Spinal cord (tissue), 10 donors: ENCODE data around the gene ACTR5. TPM values are rescaled to one million over a fixed set of nuclear protein-coding genes. Genes with fewer than 3 reads are reported as not detected.
A peak's percentile ranks its signal among the peaks of the same experiment; 100 is the strongest.

Experiments
- DNase-seq, 6 donors: peaks; one replicate each; pipeline versions ENCODE4 v3.0.0 to v3.0.0-alpha.2; 2013 to 2015; ENCODE audit warnings: low spot score in 6 of 6, low read depth in 4 of 6
- H3K27ac ChIP-seq: one replicate; pipeline ENCODE4 v1.5.1; 2013; ENCODE audit warnings: low read depth, low read length, control low read depth
- H3K27me3 ChIP-seq: one replicate; pipeline ENCODE4 v1.6.1; 2013; ENCODE audit warnings: low read length; ENCODE audit not compliant: control insufficient read depth, insufficient read depth
- H3K36me3 ChIP-seq: one replicate; pipeline ENCODE4 v1.6.1; 2013; ENCODE audit warnings: low read length; ENCODE audit not compliant: control insufficient read depth, insufficient read depth
- H3K4me1 ChIP-seq: one replicate; pipeline ENCODE4 v1.6.1; 2013; ENCODE audit warnings: low read length; ENCODE audit not compliant: control insufficient read depth, insufficient read depth
- H3K4me3 ChIP-seq: one replicate; pipeline ENCODE4 v1.5.1; 2013; ENCODE audit warnings: low read depth, low read length, control low read depth
- H3K9me3 ChIP-seq: one replicate; pipeline ENCODE4 v1.6.1; 2013; ENCODE audit warnings: low read length; ENCODE audit not compliant: control insufficient read depth, insufficient read depth
- WGBS: methylation state at CpG from one replicate; pipeline ENCODE4 v1.1.5; 2013; ENCODE audit warnings: missing lambda C conversion rate; ENCODE audit not compliant: insufficient coverage; 5-methylcytosine and 5-hydroxymethylcytosine counted together
- long read RNA-seq, 4 donors: transcript quantifications; one replicate each; lab custom pipeline, GENCODE V29; 2026
- polyA plus RNA-seq, 2 donors: library from polyadenylated mRNA; unstranded; fragments of 120-200 nt; gene quantifications; one replicate each; pipeline ENCODE4 v1.2.1, GENCODE V29; 2013; ENCODE audit not compliant: insufficient read length in 2 of 2
- total RNA-seq, 2 donors: library from RNA; depleted of rRNA in 1 of 2; stranded (reverse); fragments of 120-200 nt in 1 of 2; fragments of >200 nt in 1 of 2; gene quantifications; one replicate each; pipeline versions ENCODE4 v1.2.3 to v1.2.4, GENCODE V29; 2013 to 2014
- donor health status: healthy.

ACTR5 gene
- total RNA-seq, result 1 to 10 TPM; 7.1 to 8.8 TPM
- polyA plus RNA-seq, result 10 to 100 TPM in 1 of 2 donors, 1 to 10 TPM in 1; 9.0 to 10.9 TPM
- long read RNA-seq, donor 1, partial matches to known transcripts, result 0 of 1 reads
- long read RNA-seq, donor 1, other reads (novel, unspliced or antisense), result 0 of 1 reads
- long read RNA-seq, donor 2, result 0 reads
- long read RNA-seq, donor 3, partial matches to known transcripts, result 0 of 1 reads
- long read RNA-seq, donor 3, other reads (novel, unspliced or antisense), result 0 of 1 reads
- long read RNA-seq, donor 4, partial matches to known transcripts, result 8 of 12 reads
- long read RNA-seq, donor 4, other reads (novel, unspliced or antisense), result 0 of 12 reads

DNA sequence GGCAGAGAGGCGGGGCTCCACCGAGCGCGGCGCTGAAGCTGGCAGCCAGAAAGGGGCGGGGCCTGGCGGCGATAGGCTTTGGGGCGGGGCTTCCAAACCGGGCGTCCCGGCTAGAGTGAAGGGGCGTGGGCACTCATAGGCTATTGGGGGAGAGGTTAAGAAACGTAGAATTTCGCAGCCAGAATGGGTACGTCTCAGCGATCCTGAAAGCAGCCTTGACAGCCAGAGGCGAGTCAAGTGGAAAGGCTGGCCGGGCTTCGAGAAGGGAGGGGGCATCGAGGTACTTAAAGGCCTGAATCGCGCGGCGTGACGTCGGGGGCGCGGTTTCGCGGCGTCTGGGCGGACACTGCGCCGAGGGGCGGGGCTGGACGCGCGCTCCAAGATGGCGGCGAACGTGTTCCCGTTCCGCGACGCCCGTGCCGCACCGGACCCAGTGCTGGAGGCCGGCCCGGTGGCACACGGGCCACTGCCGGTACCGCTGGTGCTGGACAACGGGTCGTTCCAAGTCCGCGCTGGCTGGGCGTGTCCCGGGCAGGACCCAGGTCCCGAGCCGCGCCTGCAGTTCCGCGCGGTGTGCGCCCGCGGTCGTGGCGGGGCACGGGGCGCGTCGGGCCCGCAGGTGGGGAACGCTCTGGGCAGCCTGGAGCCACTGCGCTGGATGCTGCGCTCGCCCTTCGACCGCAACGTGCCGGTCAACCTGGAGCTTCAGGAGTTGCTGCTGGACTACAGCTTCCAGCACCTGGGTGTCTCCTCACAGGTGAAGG, at the start of gene ACTR5:
Gene ACTR5 (plus strand): TSS at position 364 of the 764 bp plus-strand sequence. CDS start 19 bp downstream, at position 383.
- peak; percentile 76 to 97 (median 90) for DNase-seq
- Histone ChIP-seq H3K27me3 (no peaks in the 10 kb centered on the region), H3K36me3 (peaks cover 5% of the 10 kb centered on the region), H3K4me1 (peaks cover 9% of the 10 kb centered on the region), H3K27ac (peak within 1 kb of the TSS; percentile 92), H3K4me3 (peak within 1 kb of the TSS; percentile 71), H3K9me3 (no peaks in the 10 kb centered on the region)
- WGBS, result 0% methylated on average over 84 of the region's 84 CpGs

DNA sequence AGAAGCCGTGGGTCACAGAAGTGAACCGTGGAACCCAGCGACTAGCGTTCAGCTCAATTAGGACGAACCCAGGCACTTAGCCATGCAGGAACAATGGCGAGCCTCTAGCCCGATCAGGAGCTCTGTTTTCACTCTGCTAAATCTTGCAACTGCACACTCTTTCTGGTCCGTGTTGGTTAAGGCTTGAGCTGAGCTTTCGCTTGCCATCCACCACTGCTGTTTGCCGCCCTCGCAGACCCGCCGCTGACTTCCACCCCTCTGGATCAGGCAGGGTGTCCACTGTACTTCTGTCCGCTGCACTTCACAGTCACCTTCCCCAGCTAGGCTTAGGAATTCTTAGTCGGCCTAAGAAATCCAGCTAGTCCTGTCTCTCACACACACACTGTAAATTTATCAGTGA, 49.7 kb upstream of the ACTR5 start:
- WGBS, result 76% methylated on average over 15 of the region's 15 CpGs
- DNase-seq, result no peak
- H3K27ac ChIP-seq, result no peak overlapping the region
- peaks cover 10% of the 10 kb centered on the region for H3K4me1 ChIP-seq
- H3K9me3 ChIP-seq, result no peaks in the 10 kb centered on the region
- H3K4me3 ChIP-seq, result no peak overlapping the region
- H3K36me3 ChIP-seq, result no peaks in the 10 kb centered on the region
- H3K27me3 ChIP-seq, result peaks cover 14% of the 10 kb centered on the region

DNA sequence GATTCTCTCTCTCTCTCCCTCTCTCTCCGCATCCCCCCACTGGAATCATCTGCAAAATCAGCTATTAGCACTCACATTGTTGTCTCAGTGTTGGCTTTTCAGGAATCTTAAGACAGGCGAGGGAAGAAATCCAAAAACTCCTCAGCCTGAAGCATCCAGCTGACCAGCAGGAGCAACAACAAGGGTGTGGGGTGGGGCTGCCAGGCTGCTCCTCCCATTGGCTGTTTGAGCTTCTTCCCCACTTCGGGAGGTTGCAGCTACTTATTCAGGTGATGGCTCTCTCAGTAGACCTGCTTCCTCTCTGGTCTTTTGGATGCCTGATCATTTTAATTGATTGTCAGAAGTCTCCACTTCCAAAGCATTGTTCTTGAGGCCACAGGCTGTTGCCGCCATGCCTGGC, 48.1 kb upstream of the ACTR5 start:
- DNase-seq, result no peak
- 36% methylated on average over 3 of the region's 4 CpGs for WGBS
- peaks cover 14% of the 10 kb centered on the region for H3K27me3 ChIP-seq
- H3K4me1 ChIP-seq, result peaks cover 10% of the 10 kb centered on the region
- no peaks in the 10 kb centered on the region for H3K36me3 ChIP-seq
- H3K27ac ChIP-seq, result no peak overlapping the region
- H3K9me3 ChIP-seq, result no peaks in the 10 kb centered on the region
- H3K4me3 ChIP-seq, result no peak overlapping the region

DNA sequence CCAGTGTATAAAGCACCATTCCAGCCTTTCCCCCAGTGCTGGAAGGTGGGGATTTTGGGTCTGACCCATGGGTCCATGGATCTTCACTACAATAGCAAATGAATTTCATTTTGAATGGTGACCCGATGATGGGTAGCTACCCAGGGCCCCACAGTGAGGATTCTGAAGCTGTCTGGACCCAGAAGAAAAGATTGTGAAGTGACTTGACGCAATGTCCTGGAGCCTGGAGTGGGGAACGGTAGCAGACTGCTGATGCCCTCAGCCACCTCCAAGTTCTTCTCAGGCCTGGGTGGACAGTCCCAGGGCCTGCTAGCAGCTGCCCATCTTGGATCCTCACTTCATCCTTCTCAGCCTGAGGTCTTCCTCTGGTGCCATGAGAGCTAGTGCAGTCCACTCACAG, 47.3 kb upstream of the ACTR5 start:
- peaks cover 10% of the 10 kb centered on the region for H3K4me1 ChIP-seq
- no peaks in the 10 kb centered on the region for H3K9me3 ChIP-seq
- no peaks in the 10 kb centered on the region for H3K36me3 ChIP-seq
- peaks cover 14% of the 10 kb centered on the region for H3K27me3 ChIP-seq
- 60% methylated on average over 3 of the region's 3 CpGs for WGBS
- H3K27ac ChIP-seq, result no peak overlapping the region
- no peak for DNase-seq
- no peak overlapping the region for H3K4me3 ChIP-seq

DNA sequence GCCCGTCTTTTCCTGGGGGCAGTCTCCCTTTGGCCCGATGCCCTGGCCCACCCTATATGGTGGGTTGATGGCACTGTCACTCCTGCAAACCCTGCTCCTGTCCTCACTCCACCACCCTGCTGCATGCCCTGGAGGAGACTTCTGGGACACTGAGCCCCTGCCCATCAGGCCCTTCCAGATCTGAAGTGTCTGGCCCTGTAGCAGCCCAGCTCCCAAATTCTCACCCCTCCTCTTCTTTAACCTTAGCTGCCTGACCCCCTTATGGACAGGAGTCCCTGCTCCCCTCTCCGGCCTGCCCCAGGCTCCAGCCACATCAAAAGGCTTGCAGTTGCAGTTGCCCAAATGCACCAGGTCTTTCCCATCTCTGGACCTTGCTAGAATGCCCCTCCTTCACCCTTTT, 44.7 kb upstream of the ACTR5 start:
- 53% methylated on average over 3 of the region's 3 CpGs for WGBS
- no peak for DNase-seq
- Histone ChIP-seq H3K27me3 (peaks cover 14% of the 10 kb centered on the region), H3K27ac (no peak overlapping the region), H3K4me1 (peaks cover 14% of the 10 kb centered on the region), H3K9me3 (no peaks in the 10 kb centered on the region), H3K4me3 (no peak overlapping the region), H3K36me3 (no peaks in the 10 kb centered on the region)

DNA sequence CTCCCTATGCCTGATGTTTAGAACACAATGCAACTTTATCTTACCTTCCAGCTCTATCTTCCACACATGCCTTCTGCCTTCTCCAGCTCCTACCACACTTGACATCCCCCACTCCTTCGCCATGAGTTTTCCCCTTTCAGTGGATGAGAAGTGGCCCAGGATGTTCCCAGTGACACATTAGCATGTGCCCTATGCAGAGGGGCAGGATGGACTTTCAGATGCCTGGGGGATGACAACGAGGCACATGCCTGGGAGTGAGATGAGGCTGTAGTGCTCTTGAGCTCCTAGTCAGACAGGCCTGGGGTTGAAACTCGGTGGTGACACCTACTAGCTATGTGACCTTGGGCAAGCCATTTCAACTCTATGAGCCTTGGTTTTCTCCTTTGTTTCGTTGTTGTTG, 44.1 kb upstream of the ACTR5 start:
- no peak for DNase-seq
- 70% methylated on average over 3 of the region's 4 CpGs for WGBS
- peaks cover 14% of the 10 kb centered on the region for H3K27me3 ChIP-seq
- H3K36me3 ChIP-seq, result no peaks in the 10 kb centered on the region
- peaks cover 14% of the 10 kb centered on the region for H3K4me1 ChIP-seq
- no peak overlapping the region for H3K4me3 ChIP-seq
- no peak overlapping the region for H3K27ac ChIP-seq
- H3K9me3 ChIP-seq, result no peaks in the 10 kb centered on the region

DNA sequence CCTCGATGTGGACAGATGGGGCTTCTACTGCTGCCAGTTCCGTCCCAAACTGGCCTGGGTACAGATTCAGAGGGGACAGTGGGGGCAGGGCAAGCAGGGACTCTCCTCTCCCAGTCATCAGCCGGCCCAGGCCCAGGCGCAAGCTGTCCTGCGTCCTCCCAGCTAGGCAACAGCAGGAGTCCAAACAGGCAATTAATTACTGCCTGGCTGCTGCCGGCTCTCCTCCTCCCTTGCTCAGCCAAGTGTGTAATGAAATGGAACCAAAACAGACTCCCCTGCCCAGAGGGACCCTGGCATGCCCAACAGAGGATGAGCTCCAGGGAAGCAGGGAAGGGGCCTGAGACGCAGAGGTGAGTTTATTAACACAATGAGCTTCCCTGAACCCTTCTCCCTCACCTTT, 41.8 kb upstream of the ACTR5 start:
- peak in 2 of 6 donors; percentile 70 to 83 for DNase-seq
- Histone ChIP-seq H3K4me3 (no peak overlapping the region), H3K9me3 (no peaks in the 10 kb centered on the region), H3K36me3 (no peaks in the 10 kb centered on the region), H3K27me3 (no peaks in the 10 kb centered on the region), H3K4me1 (peaks cover 8% of the 10 kb centered on the region), H3K27ac (no peak overlapping the region)
- 4% methylated on average over 6 of the region's 7 CpGs for WGBS

DNA sequence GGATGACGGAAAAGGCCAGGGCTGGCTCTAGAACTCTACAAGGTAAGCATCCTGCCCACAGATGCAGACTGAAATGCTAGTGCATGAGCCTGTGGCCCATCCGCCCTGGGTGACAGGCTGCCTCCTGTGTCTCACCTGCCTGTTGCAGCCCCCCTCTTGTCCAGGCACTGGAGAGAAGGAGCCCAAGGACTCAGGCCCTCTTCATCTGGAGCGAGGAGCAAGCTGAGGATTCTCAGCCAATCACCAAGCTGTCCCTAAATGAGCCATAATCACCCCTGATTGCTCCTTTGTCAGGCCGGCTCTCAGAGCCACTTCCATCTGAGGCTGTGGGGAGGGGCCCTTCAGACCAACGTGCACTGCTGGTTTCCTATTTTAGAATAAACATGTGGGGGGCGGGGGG, 34.0 kb upstream of the ACTR5 start:
- Histone ChIP-seq H3K9me3 (no peaks in the 10 kb centered on the region), H3K4me1 (peaks cover 8% of the 10 kb centered on the region), H3K27me3 (peaks cover 17% of the 10 kb centered on the region), H3K36me3 (no peaks in the 10 kb centered on the region), H3K4me3 (no peak overlapping the region), H3K27ac (no peak overlapping the region)
- peak in 1 of 6 donors; percentile 30 for DNase-seq
- 42% methylated on average over 4 of the region's 6 CpGs for WGBS

DNA sequence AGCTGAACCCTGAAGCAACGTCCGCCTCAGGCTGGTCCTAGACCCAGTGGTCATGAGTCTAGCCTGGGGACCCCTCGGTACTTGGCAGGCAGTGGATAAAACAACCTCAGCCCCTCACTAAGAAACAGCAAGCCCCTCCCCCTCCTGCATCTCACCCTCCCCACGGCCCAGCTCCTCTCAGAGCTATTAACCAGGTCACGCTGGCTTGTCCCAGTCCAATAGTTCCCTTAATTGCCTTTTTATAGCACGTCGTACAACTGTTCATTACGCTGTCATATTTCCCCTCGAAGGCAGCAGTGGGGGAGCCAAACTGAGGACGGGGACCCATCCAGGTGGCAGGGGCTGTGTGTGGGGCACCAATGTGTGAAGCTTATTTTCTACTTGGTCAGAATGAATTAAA, 32.6 kb upstream of the ACTR5 start:
- Histone ChIP-seq H3K4me1 (peaks cover 17% of the 10 kb centered on the region), H3K36me3 (no peaks in the 10 kb centered on the region), H3K27me3 (peaks cover 30% of the 10 kb centered on the region), H3K9me3 (no peaks in the 10 kb centered on the region), H3K4me3 (no peak overlapping the region), H3K27ac (no peak overlapping the region)
- WGBS, result 23% methylated on average over 8 of the region's 10 CpGs
- peak in 1 of 6 donors; percentile 86 for DNase-seq

DNA sequence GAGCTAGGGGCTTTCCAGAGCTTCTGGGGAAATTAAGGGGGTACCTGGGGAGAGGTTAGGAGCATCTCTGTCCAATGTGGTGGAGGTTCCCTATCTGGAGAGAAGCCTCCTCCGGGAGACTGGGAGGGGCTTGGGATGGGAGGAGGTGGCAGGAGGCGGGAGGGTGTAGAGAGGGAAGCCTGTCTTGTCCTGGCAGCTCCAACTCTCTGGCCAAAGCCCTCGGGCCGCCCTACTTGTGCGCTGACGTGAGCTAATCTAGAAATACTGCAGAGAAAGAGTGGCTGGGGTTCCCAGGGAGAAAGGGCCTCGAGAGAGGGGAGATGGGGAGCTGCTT, 25.6 kb upstream of the ACTR5 start:
- H3K4me1 ChIP-seq, result peaks cover 58% of the 10 kb centered on the region
- no peaks in the 10 kb centered on the region for H3K9me3 ChIP-seq
- peaks cover 95% of the 10 kb centered on the region for H3K27me3 ChIP-seq
- peak in 2 of 6 donors; percentile 26 to 87 for DNase-seq
- 1% methylated on average over 7 of the region's 7 CpGs for WGBS
- H3K4me3 ChIP-seq, result peak overlapping the region; percentile 26
- no peak overlapping the region for H3K27ac ChIP-seq
- no peaks in the 10 kb centered on the region for H3K36me3 ChIP-seq
